HG03342 (cell line): Measurements from ENCODE around the gene GRIA4.

Experiments used
- ATAC-seq: cut with Tn5 transposase; IDR thresholded peaks from one replicate; pipeline ENCODE4 v1.9.1; 2021; ENCODE audit warnings: mild to moderate bottlenecking, moderate library complexity; ENCODE audit not compliant: unreplicated experiment

GRIA4 gene

DNA sequence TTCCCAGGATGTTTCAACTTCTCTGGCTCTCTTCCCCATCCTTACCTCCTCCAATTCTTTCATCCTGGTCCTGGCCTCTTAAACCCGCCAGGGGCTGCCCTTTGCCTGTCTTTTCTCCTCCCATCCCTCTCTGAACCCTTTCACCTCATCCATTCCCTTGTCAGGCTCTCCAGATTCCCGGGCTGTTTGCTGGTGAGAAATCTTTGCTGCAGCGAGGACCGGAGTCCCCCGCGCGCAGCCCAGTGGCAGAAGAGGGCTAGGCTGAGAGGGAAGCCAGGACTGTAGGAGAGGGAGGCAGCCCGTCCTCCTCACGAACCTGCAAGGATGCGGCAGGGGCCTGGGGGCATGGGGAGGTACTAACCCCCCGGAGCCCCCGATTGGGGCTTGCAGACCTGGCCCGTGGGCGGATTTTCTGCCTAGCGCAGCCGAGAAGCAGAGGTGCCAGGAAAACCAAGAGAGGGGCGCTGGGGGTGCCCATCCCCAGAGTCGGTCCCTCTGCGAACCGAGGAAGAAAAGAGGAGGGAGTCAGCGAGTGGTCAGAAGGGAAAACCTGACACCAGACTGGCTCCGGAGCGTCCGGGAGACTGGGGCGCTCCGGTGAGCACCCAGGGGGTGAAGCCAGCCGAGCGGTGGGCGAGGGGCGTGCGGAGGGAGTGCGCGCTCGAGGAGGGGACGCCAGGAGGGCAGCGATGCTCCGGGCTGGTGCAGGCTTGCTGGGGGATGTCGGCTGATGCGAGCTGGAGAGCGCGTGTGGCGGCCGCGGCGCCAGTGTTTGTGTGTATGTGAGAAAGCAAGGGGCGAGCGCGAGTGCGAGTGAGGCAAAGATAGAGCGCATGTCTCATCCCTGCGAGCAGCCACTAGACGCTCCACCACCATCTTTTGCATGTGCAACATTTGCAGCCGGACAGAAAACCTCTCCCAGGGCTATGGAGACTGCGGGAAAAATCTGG lies at the start of gene GRIA4:
Gene GRIA4, plus strand, starts transcription at position 242 of the 950 bp plus-strand sequence. CDS start 925 bp downstream, outside the sequence.
- ATAC-seq = no peak

GRCh38 chr11:105573091-105573490 lies 36.8 kb upstream of the GRIA4 start:
- no peak for ATAC-seq

DNA sequence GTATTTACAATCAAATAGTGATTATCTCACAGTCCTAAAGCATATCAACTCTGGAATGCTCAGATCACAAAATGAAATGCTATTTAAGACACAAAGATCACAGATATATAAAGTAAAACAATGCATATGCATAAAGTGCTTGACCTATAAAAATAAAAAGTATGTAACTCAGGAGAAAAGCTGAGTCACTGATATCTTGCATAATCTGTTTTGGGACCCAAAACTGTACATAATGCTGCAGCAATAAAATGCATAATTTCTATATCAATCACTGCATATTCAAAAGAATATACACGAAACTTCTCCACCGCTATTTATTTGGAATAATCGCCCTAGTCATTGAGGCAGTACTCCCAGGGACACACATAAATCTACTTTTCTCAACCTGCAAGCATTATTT lies 34.9 kb upstream of the GRIA4 start:
- ATAC-seq = no peak

GRCh38 chr11:105577641-105578040 lies 32.2 kb upstream of the GRIA4 start:
- no peak for ATAC-seq

DNA sequence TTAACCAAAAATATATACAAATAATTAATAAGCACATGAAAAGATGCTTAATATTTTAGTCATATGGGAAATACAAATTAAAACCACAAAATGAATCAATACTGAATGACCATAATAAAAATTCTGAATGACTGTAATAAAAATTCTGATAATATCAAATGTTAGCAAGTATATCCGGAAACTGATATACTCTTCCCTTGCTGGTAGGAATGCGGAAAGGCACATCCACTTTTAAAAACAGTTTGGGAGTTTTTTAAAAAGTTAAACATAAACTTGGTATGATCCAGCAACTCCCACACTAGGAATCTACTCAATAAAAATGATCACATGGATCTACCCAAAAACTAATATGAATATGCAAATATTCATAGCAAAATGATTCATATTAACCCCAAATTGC lies 30.8 kb upstream of the GRIA4 start:
- no peak for ATAC-seq

DNA sequence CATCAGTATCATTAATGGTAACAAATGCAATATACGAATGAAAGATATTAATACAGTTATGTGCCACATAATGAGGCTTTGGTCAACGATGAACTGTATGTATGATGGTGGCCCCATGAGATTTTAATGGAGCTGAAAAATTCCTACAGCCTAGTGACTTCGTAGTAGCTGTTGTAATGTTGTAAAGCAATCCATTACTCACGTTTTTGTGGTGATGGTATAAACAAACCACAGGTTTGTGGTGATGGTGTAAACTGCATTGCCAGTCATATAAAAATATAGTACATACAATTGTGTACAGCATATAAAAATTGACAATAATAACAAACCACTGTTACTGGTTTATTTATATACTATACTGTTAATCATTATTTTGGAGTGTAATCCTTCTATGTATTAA lies 27.4 kb upstream of the GRIA4 start:
- no peak for ATAC-seq

DNA sequence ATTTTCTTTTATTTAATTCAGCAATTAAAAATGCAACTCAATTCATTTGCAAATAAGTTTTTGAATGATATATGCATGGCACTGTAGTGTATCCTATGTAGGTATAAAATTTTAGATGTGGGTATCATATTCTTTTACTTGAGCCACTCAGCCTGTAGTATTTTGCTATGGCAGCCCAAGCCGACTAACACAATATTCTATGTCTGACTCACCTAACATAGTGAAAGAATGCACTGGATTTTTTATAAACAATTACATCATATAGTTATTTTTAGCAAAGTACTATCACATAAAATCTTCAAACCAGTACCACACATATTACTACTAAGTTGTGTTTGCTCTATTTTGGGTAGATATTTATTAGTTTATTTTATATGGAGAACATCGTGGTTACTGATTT lies 21.9 kb upstream of the GRIA4 start:
- no peak for ATAC-seq

GRCh38 chr11:105589346-105589745 lies 20.5 kb upstream of the GRIA4 start:
- ATAC-seq = no peak

DNA sequence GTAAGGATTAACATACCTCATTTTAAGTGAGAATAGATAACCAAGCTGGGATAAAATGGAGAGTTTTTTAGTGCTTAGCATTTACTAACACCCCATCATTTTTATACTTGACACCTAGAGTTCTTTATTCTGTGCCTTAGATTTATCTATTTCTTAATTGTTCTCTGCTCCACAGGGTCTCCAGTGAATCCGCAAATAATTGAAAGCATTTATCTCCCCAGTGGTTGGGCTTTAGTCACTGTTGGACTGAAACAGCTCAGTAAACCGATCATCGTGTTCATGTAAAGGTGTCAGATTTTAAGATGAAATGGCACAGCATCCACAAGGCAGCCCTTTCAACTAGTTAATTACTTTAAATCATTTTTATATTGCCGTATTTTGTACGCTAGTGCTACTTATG lies 17.8 kb upstream of the GRIA4 start:
- no peak for ATAC-seq

DNA sequence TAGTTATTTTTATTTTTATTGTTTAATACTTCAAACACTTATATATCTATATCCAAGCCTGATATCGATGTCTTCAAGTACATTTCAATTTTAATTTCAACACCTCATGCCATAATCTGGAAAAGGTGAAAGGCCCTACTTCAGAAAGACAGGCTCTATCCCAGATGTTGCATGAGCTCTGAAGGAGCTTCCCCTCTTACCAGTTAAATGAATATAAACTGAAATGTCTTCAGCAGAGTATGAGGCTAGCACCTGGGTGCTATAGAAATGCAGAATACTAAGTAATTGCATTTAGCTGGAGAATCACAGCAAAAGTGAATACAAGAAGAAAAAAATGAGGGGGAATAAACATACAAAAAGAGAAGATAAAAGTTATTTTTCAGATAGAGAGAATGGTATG lies 11.5 kb upstream of the GRIA4 start:
- no peak for ATAC-seq

- ATAC-seq = no peak
These were observed 6.7 kb upstream of the GRIA4 start for GRCh38 chr11:105603156-105603555.

GRCh38 chr11:105609341-105609781 lies 512 bp upstream of the GRIA4 start:
- peak; percentile 88 for ATAC-seq

- no peak for ATAC-seq
These were observed 1.1 kb downstream of the GRIA4 start for GRCh38 chr11:105610871-105611571.

DNA sequence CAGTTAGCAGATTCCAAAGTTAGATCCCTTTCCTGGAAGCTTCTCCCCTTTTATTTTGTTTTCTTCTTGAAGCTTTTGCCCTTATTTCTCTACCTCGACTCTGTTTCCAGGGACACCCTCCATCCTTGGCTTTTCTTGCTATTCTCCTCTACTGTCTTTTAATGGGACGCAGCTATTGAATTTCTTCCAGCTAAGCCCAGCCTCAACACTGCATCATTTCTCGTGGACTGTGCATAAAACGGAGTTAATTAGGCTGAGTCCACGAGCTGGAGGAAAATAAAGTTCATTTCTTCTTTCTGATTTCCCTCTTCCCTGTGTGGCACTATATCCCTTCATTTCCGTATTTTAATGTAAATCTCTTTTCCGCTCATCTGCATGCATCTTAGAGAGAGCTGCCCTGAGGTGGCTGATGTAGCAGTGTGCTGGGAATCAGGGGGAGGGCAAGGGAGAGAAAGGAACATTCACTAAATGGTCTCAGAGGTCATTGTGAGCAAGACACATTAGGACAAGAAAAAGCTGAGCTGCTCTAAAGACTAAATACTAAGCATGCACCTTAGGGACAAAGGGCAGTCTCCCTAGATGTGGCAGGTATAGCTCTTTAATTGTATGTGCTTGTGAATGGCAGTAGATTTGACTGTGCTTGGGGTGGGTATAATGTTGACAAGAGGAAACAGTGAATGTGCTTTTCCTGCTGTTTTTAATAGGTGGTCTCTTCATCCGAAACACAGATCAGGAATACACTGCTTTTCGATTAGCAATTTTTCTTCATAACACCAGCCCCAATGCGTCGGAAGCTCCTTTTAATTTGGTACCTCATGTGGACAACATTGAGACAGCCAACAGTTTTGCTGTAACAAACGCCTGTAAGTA lies 1.9 kb downstream of the GRIA4 start:
- no peak for ATAC-seq

- no peak for ATAC-seq
These were observed 2.9 kb downstream of the GRIA4 start for GRCh38 chr11:105612771-105613170.

DNA sequence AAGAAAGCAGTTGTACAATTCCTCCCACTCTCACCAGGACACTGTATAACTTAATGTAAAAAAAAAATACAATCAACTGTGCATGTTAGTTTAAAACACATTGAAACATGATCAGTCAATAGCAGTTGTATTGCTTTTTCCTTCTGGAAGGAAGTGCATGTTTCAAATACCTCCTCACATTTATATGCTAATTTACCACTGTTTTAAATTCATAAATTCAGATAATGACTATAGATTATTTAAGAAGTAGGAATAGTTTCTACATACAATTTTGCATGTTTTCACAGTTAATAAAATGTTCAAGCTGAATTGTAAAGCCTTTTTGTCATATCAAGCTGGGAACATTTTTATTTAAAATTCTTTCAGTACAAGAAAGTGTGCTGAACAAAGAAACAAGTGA lies 3.3 kb downstream of the GRIA4 start:
- ATAC-seq = no peak

DNA sequence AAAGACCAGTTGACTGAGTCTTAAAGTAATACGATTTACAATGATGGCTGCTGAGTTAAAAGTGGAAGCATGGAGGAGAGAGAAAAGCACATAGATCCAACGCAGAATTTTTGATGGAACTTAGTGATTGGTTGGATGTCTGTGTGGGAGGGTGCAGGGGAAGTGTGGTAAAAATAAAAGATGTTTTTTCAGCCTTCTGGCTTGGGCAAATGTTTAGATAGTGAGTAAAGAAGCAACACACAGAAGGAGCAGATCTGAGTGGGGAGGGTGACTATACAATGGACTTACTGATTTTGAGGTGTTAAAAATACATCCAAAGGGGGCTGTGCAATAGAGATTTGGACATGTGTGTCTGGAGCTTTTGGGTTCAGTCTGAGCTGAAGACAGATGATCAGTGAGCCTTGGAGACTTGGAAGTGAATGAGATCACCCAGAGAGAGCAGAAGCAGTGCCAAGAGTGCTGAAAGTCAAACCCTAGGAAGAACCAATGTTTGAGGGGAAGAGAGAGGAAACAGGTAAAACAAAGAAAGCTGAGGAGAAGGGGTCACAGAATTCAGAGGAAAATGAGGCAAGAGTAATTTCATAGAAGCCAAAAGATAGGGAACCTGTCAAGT lies 8.6 kb downstream of the GRIA4 start:
- no peak for ATAC-seq

DNA sequence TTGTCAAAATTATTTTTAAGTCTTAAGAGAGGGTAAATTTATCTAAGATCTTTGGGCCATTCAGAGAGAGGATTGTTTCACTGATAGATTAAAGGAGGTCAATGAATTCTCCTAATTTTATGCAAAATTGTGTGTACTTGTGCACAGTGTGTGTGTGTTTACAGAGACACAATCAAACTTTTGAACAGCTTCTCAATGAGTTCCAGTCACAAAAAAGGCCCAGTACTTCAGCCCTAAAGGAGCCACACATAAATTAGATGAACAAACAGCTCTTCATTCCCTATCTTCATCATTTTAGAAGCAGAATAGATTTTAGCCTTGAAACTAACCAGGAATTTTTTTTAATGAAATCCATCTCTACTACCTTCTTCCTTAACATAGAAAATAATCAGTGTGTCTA lies 9.7 kb downstream of the GRIA4 start:
- ATAC-seq = no peak

DNA sequence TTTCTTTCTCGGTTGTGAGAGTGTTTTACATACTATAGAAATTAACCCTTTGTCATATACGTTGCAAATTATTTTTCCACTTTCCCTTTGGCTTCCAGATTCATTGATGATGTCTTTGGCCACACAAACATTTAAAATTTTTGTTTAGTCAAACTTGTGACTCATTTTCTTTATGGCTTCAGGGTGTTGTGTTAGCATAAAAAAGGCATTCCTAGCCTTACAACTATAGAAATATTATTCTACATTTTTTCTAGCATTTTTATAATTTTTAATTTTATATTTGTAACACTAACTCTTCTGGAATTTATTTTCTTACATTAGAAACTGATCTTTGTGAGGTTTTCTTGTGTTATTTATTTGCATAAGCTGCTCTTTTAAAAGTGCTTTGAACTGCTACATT lies 12.1 kb downstream of the GRIA4 start:
- no peak for ATAC-seq

- ATAC-seq = no peak
These were observed 22.4 kb downstream of the GRIA4 start for GRCh38 chr11:105632316-105632715.

GRCh38 chr11:105635466-105635865 lies 25.6 kb downstream of the GRIA4 start:
- no peak for ATAC-seq
